ENCODE measurements around the gene PDLIM1. TPM values are rescaled to one million over a fixed set of nuclear protein-coding genes. Genes with fewer than 3 reads are reported as not detected.

The PDLIM1 gene
- total and polyA plus RNA-seq, 2 of the 13 experiments (the other 11 are each of a cell fraction or from before 2014, with no cell fraction given), result 119 to 123 TPM

GRCh38 chr10:95290461-95291364 is at the start of gene PDLIM1 (continued):
- TF ChIP-seq ZNF431 (CRISPR knock-in tag; IDR thresholded peaks at IDR 0.05; ENCODE audit: borderline replicate concordance, low read depth) (0 out of 2 replicates have a peak, but pooled peaks have one; percentile 70), KLF12 (CRISPR knock-in tag; IDR thresholded peaks at IDR 0.05; ENCODE audit: borderline replicate concordance) (no peak), RFXANK (CRISPR knock-in tag; IDR thresholded peaks at IDR 0.05) (no peak), ISX (CRISPR knock-in tag; conservative IDR thresholded peaks at IDR 0.05) (no peak), MNT (IDR thresholded peaks at IDR 0.05) (no peak), MEIS1 (CRISPR knock-in tag; IDR thresholded peaks at IDR 0.05; ENCODE audit: borderline replicate concordance) (no peak), ZNF7 (CRISPR knock-in tag; IDR thresholded peaks at IDR 0.05) (no peak), ZNF138 (CRISPR knock-in tag; IDR thresholded peaks at IDR 0.05; ENCODE audit: low read depth) (no peak), ZFP37 (CRISPR knock-in tag; IDR thresholded peaks at IDR 0.05; ENCODE audit: borderline replicate concordance) (no peak), ZFX (CRISPR knock-in tag; IDR thresholded peaks at IDR 0.05; ENCODE audit: low read depth) (peak; percentile 75), ZBTB33 (CRISPR knock-in tag; IDR thresholded peaks at IDR 0.05) (no peak), ZNF703 (CRISPR knock-in tag; IDR thresholded peaks at IDR 0.05; ENCODE audit: borderline replicate concordance) (no peak), ZNF3 (CRISPR knock-in tag; IDR thresholded peaks at IDR 0.05) (no peak), HMG20B (CRISPR knock-in tag; conservative IDR thresholded peaks at IDR 0.05) (no peak), KDM2A (CRISPR knock-in tag; IDR thresholded peaks at IDR 0.05; ENCODE audit: borderline replicate concordance, low read depth) (peak; percentile 61; the same call in 1 of the 2 replicates), AKAP8 (CRISPR knock-in tag; IDR thresholded peaks at IDR 0.05) (no peak), IKZF5 (CRISPR knock-in tag; IDR thresholded peaks at IDR 0.05) (no peak), ZSCAN22 (CRISPR knock-in tag; IDR thresholded peaks at IDR 0.05) (no peak), ATF7-NPFF (CRISPR knock-in tag; IDR thresholded peaks at IDR 0.05; ENCODE audit: low read depth) (peak; percentile 76; the same call in 1 of the 2 replicates), GPN1 (CRISPR knock-in tag; IDR thresholded peaks at IDR 0.05; ENCODE audit: borderline replicate concordance) (no peak), ZNF383 (CRISPR knock-in tag; IDR thresholded peaks at IDR 0.05; ENCODE audit: borderline replicate concordance) (no peak), HOXA5 (CRISPR knock-in tag; IDR thresholded peaks at IDR 0.05) (no peak), ZNF414 (CRISPR knock-in tag; IDR thresholded peaks at IDR 0.05) (peak; percentile 54; the same call in 1 of the 2 replicates), NFYB (CRISPR knock-in tag; IDR thresholded peaks at IDR 0.05) (no peak), ZNF510 (CRISPR knock-in tag; IDR thresholded peaks at IDR 0.05; ENCODE audit: low read depth) (no peak), ZNF720 (CRISPR knock-in tag; IDR thresholded peaks at IDR 0.05) (no peak)
